ENCODE data around the gene CFAP410. TPM values are rescaled to one million over a fixed set of nuclear protein-coding genes. Genes with fewer than 3 reads are reported as not detected.

Gene CFAP410
- total RNA-seq, 1 donor from 2014 or later: 24.3 TPM

DNA sequence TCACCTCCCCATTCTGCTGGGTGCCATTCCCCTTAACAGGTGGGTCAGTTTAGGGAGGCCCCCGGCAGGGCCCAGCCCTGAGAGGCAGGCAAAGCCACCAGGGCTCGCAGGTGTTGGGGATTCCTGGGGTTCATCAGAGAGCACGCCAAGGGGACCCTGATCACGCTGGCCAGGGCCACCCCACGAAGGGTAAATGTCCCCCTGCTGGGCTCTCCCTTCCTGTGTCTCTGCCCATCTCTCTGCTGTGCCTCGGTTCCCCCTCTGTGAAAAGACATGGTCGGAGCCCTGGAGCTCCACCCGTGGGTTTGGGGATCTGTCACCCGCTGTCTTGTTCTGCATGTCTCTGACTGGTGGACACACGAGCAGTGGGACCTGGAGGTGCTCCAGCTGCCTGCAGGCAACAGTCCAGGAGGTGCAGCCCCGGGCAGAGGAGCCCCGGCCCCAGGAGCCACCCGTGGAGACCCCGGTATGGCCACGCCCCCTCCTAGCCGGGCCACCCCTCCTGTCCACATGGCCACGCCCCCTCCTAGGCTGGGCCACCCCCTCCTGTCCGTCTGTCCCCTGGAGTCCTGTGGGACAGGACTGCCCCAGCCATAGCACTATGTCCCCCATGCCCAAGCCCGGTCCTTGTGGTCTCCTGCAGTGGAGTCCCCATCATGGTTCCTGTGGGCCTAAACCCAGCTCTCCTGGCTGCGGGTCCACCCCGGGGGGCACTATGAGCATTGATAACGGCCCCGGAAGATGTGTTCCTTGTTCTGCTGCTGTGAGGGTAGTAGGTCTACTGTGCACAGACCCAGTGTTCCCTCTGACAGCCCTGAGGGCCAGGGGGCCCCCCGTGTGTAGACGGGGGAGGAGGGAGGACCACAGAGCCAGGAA, 47.0 kb downstream of the CFAP410 start:
- intact Hi-C loops (cut with DNase I): no loop called here
- no peaks in the 10 kb centered on the region for H3K27me3 ChIP-seq
- DNase-seq (ENCODE audit: extremely low spot score in 2 of 2): no peak
- TF ChIP-seq, protein P1, sequence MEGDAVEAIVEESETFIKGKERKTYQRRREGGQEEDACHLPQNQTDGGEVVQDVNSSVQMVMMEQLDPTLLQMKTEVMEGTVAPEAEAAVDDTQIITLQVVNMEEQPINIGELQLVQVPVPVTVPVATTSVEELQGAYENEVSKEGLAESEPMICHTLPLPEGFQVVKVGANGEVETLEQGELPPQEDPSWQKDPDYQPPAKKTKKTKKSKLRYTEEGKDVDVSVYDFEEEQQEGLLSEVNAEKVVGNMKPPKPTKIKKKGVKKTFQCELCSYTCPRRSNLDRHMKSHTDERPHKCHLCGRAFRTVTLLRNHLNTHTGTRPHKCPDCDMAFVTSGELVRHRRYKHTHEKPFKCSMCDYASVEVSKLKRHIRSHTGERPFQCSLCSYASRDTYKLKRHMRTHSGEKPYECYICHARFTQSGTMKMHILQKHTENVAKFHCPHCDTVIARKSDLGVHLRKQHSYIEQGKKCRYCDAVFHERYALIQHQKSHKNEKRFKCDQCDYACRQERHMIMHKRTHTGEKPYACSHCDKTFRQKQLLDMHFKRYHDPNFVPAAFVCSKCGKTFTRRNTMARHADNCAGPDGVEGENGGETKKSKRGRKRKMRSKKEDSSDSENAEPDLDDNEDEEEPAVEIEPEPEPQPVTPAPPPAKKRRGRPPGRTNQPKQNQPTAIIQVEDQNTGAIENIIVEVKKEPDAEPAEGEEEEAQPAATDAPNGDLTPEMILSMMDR (IDR thresholded peaks at IDR 0.05): no peak
- TF ChIP-seq POLR2A (IDR thresholded peaks at IDR 0.05) (no peak), POLR2AphosphoS5 (IDR thresholded peaks at IDR 0.05; ENCODE audit: insufficient read depth in 1 of 2, low read depth in 1 of 2) (no peak)
- H3K36me3 ChIP-seq: no peaks in the 10 kb centered on the region
- peaks cover 24% of the 10 kb centered on the region for H3K4me1 ChIP-seq
- no peaks in the 10 kb centered on the region for H3K9me3 ChIP-seq
- no peak overlapping the region for H3K27ac ChIP-seq
- no peak overlapping the region for H3K4me3 ChIP-seq

DNA sequence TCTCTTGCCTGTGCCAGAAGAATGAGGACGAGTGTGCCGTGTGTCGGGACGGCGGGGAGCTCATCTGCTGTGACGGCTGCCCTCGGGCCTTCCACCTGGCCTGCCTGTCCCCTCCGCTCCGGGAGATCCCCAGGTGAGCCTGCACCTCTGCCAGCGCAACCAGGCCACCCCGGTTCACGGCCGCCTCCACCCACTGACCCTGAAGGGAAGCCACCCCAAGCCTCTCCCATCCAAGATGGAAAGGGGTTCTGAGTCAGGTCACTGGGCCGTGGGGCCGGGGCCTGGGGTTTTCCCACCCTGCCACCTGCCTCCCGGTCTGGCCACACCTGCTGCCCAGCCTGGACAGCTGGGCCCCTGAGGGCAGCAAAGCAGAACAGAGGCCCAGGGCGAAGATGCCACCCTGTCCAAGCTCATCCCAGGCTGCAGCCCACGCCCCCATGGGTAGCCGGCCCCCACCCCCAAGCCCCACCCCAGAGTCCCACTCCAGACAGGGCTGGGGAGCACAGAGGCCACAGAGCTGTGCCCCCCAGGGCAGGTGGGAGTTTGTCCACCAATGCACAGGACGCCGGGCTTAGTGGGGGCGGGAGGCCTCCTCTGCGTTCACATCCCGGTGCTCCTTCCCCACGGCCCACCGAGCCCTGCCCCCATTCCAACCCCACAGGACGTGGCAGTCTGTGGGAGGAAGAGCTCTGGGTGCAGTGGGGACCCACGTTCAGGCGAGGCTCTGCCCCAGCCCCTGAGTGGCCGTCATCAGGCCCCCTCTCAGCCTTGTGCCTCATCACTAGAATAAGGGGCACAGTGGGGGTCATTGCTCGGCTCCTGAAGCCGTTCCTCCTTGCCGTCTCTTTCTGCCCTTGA, 47.9 kb downstream of the CFAP410 start:
- Histone ChIP-seq H3K4me3 (no peak overlapping the region), H3K27me3 (no peaks in the 10 kb centered on the region), H3K9me3 (no peaks in the 10 kb centered on the region), H3K4me1 (peaks cover 23% of the 10 kb centered on the region), H3K27ac (no peak overlapping the region), H3K36me3 (no peaks in the 10 kb centered on the region)
- intact Hi-C loops (cut with DNase I): no loop called here
- DNase-seq (ENCODE audit: extremely low spot score in 2 of 2): no peak
- TF ChIP-seq POLR2AphosphoS5 (IDR thresholded peaks at IDR 0.05; ENCODE audit: insufficient read depth in 1 of 2, low read depth in 1 of 2) (no peak), POLR2A (IDR thresholded peaks at IDR 0.05) (no peak)
- TF ChIP-seq, protein P1 (IDR thresholded peaks at IDR 0.05): no peak

DNA sequence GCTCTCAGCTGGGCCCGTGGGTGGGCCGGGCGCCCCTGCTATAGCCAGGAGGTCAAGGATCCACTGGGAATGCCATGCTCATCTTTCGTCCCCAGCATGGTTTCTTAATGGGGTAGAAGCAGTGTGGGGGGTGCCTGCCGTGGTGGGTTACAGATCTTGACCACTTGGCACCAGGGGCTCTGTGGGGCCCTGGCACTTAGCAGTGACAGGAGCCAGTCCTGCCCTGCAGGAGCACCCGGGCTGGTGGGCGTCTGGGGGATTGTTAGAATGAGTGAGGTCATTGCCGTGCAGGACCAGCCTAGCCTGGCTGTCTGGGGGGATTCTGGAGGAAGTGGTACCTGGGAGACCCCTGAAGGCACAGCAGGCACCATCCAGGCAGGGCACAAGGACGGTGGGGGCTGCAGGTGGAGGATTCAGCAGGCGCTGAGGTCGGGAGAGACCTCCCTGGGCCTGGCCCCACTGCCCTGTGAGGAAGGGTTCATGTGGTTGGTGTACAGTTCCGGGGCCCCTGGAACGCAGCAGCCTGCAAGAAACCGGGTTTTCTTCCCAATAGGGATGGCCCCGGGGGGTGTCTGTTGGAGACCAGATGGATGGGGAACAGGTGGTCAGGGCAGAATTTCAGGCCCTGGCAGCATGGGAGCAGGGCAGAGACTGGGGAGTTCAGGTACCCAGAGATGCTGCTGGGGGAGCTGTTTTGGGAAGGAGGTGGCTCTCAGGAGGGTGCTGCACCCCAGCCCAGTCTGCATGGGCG, 48.7 kb downstream of the CFAP410 start:
- intact Hi-C loops (cut with DNase I): no loop called here
- Histone ChIP-seq H3K9me3 (no peaks in the 10 kb centered on the region), H3K27me3 (no peaks in the 10 kb centered on the region), H3K36me3 (no peaks in the 10 kb centered on the region), H3K4me3 (no peak overlapping the region), H3K27ac (no peak overlapping the region), H3K4me1 (peaks cover 20% of the 10 kb centered on the region)
- TF ChIP-seq, protein P1 (IDR thresholded peaks at IDR 0.05): no peak
- TF ChIP-seq POLR2A (IDR thresholded peaks at IDR 0.05) (no peak), POLR2AphosphoS5 (IDR thresholded peaks at IDR 0.05; ENCODE audit: insufficient read depth in 1 of 2, low read depth in 1 of 2) (no peak)
- DNase-seq (ENCODE audit: extremely low spot score in 2 of 2): no peak

DNA sequence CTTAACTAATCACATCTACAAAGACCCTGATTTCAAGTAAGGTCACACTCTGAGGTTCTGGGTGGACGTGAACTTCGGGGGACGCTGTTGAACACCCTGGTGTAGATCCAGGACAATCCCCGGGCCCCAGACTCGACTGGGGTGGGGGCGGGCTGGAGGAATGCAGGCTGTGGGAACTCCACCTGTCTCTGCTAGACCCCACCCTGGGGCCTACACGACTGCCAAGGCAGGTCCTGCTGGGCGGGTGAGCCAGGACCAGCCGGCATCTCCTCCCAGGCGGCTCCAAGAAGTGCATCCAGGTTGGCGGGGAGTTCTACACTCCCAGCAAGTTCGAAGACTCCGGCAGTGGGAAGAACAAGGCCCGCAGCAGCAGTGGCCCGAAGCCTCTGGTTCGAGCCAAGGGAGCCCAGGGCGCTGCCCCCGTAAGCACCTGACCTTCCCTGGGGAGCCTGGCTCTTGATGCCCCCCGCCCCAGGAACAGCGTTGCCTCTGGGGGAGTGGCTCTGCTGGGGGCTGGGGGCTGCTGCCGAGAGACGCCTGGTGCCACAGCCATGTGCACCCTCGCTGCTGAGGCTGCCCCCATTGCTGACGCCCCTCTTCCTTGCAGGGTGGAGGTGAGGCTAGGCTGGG, 49.7 kb downstream of the CFAP410 start:
- H3K27me3 ChIP-seq: no peaks in the 10 kb centered on the region

More for the DNA sequence above, 49.7 kb downstream of the CFAP410 start:
- DNase-seq (ENCODE audit: extremely low spot score in 2 of 2): no peak
- Histone ChIP-seq H3K36me3 (no peaks in the 10 kb centered on the region), H3K4me1 (peaks cover 13% of the 10 kb centered on the region), H3K4me3 (no peak overlapping the region), H3K9me3 (no peaks in the 10 kb centered on the region), H3K27ac (no peak overlapping the region)
- TF ChIP-seq, protein P1 (IDR thresholded peaks at IDR 0.05): no peak
- TF ChIP-seq POLR2AphosphoS5 (IDR thresholded peaks at IDR 0.05; ENCODE audit: insufficient read depth in 1 of 2, low read depth in 1 of 2): no peak
- no peak for TF ChIP-seq POLR2A (IDR thresholded peaks at IDR 0.05)
- intact Hi-C loops (cut with DNase I): no loop called here

Measured in vagina (tissue), 2 donors.